Activated gamma-delta T cell treated with Interleukin-2 at 50 U/mL for 16 hours (primary cell): ENCODE measurements around the gene HEPN1.

Experiments used
- DNase-seq: peaks from one replicate; pipeline ENCODE4 v3.0.0-alpha.2; 2020

The HEPN1 gene

GRCh38 chr11:124918950-124919349, at the start of gene HEPN1:
TSS of gene HEPN1 (plus strand) at chr11:124919250.
- no peak for DNase-seq

- DNase-seq, result no peak
Observed at GRCh38 chr11:124869331-124869730, 49.7 kb upstream of the HEPN1 start.

- no peak for DNase-seq
Observed at GRCh38 chr11:124869856-124870387, 49.1 kb upstream of the HEPN1 start.

GRCh38 chr11:124870430-124870829, 48.6 kb upstream of the HEPN1 start:
- DNase-seq, result no peak

GRCh38 chr11:124872280-124872679, 46.8 kb upstream of the HEPN1 start:
- no peak for DNase-seq

GRCh38 chr11:124872741-124873140, 46.3 kb upstream of the HEPN1 start:
- DNase-seq, result no peak

GRCh38 chr11:124873951-124874350, 45.1 kb upstream of the HEPN1 start:
- no peak for DNase-seq

GRCh38 chr11:124874571-124875255, 44.3 kb upstream of the HEPN1 start:
- no peak for DNase-seq

GRCh38 chr11:124875401-124875800, 43.6 kb upstream of the HEPN1 start:
- no peak for DNase-seq

GRCh38 chr11:124875943-124876817, 42.9 kb upstream of the HEPN1 start:
- DNase-seq, result peak; percentile 66

- no peak for DNase-seq
Observed at GRCh38 chr11:124876818-124877630, 42.0 kb upstream of the HEPN1 start.

GRCh38 chr11:124877631-124877909, 41.5 kb upstream of the HEPN1 start:
- DNase-seq, result no peak

GRCh38 chr11:124877910-124878758, 40.9 kb upstream of the HEPN1 start:
- no peak for DNase-seq

GRCh38 chr11:124878759-124879492, 40.1 kb upstream of the HEPN1 start:
- no peak for DNase-seq

- DNase-seq, result no peak
Observed at GRCh38 chr11:124879493-124880289, 39.4 kb upstream of the HEPN1 start.

GRCh38 chr11:124880290-124880611, 38.8 kb upstream of the HEPN1 start:
- DNase-seq, result no peak

- DNase-seq, result no peak
Observed at GRCh38 chr11:124880958-124881357, 38.1 kb upstream of the HEPN1 start.

GRCh38 chr11:124882339-124883071, 36.5 kb upstream of the HEPN1 start:
- no peak for DNase-seq

- DNase-seq, result no peak
Observed at GRCh38 chr11:124884340-124884739, 34.7 kb upstream of the HEPN1 start.

GRCh38 chr11:124884869-124885479, 34.1 kb upstream of the HEPN1 start:
- DNase-seq, result no peak
